HG03342 (cell line): ENCODE measurements around the gene CYP3A5.

Experiments
- ATAC-seq: cut with Tn5 transposase; IDR thresholded peaks from one replicate; pipeline ENCODE4 v1.9.1; 2021; ENCODE audit warnings: mild to moderate bottlenecking, moderate library complexity; ENCODE audit not compliant: unreplicated experiment

CYP3A5 gene

GRCh38 chr7:99616359-99617191, 63.2 kb downstream of the CYP3A5 start, which contains the start of gene ZSCAN25:
ZSCAN25 (plus strand) TSS chr7:99616946; CDS start chr7:99619607, 2,661 bp downstream.
- ATAC-seq: peak; percentile 92

GRCh38 chr7:99615989-99616358, 63.8 kb downstream of the CYP3A5 start:
- no peak for ATAC-seq

GRCh38 chr7:99614495-99614894, 65.3 kb downstream of the CYP3A5 start:
- ATAC-seq: no peak

GRCh38 chr7:99607548-99607947, 72.2 kb downstream of the CYP3A5 start:
- no peak for ATAC-seq

GRCh38 chr7:99606531-99606930, 73.3 kb downstream of the CYP3A5 start:
- no peak for ATAC-seq

- ATAC-seq: no peak
These were observed 74.3 kb downstream of the CYP3A5 start for GRCh38 chr7:99605527-99605926.

- no peak for ATAC-seq
These were observed 78.0 kb downstream of the CYP3A5 start for GRCh38 chr7:99601656-99602310.

GRCh38 chr7:99599836-99600235, 80.0 kb downstream of the CYP3A5 start:
- no peak for ATAC-seq
